Tibial nerve (tissue), 4 donors: ENCODE measurements around the gene TCAIM.

ENCODE experiments used
- CTCF ChIP-seq, 5 experiments: fragments of 200-600 bp in 3 of 5; fragments of 450-650 bp in 2 of 5; sonication (generic) in 3 of 5; IDR thresholded peaks; one replicate each; pipeline ENCODE4 v1.5.1; 2016 to 2019; ENCODE audit warnings: antibody characterized with exemption in 5 of 5, mild to moderate bottlenecking in 3 of 5, moderate library complexity in 2 of 5
- EP300 ChIP-seq, 2 donors: sonication (generic); formaldehyde crosslinking; IDR thresholded peaks; one replicate each; pipeline ENCODE4 v1.6.1; 2017; ENCODE audit warnings: antibody characterized with exemption in 2 of 2, mild to moderate bottlenecking in 1 of 2

GRCh38 chr3:44324584-44324983, 14.0 kb upstream of the TCAIM start:
- TF ChIP-seq CTCF (IDR thresholded peaks at IDR 0.05) (no peak), EP300 (IDR thresholded peaks at IDR 0.05) (no peak)
